ENCODE measurements around the gene SYCP2L. TPM values are rescaled to one million over a fixed set of nuclear protein-coding genes. Genes with fewer than 3 reads are reported as not detected.
"Not testable (repeated sequence)": the region's sequence is repeated elsewhere in the genome, so short reads cannot be mapped to it uniquely, and the experiment has no call there.

SYCP2L gene
- total RNA-seq, 4 donors from 2014 or later, result 0.07 to 0.82 (median 0.29) TPM; not detected in 1

GRCh38 chr6:10976571-10976970 is 89.7 kb downstream of the SYCP2L start:
- Histone ChIP-seq H3K9me3 (no peaks in the 10 kb centered on the region), H3K27me3 (no peaks in the 10 kb centered on the region), H3K4me3 (no peak overlapping the region), H3K4me1 (no peaks in the 10 kb centered on the region), H3K27ac (no peak overlapping the region), H3K36me3 (no peaks in the 10 kb centered on the region)
- in situ Hi-C loops (cut with MboI; ENCODE audit: low sequenced_read_pairs in 4 of 4), result no loop called here
- intact Hi-C loops (cut with DNase I; ENCODE audit: low total_unique reads), result no loop called here
- no peak for DNase-seq
- TF ChIP-seq POLR2A (IDR thresholded peaks at IDR 0.05) (no peak), CTCF (IDR thresholded peaks at IDR 0.05 in 4 of 5, conservative IDR thresholded peaks at IDR 0.05 in 1 of 5) (no peak)
- ATAC-seq, result no peak

- in situ Hi-C loops (cut with MboI; ENCODE audit: low sequenced_read_pairs in 4 of 4), result no loop called here
- H3K4me3 ChIP-seq, result no peak overlapping the region
- H3K27me3 ChIP-seq, result no peaks in the 10 kb centered on the region
- no peak for DNase-seq
- no peaks in the 10 kb centered on the region for H3K36me3 ChIP-seq
- no peaks in the 10 kb centered on the region for H3K4me1 ChIP-seq
- ATAC-seq, result no peak
- H3K27ac ChIP-seq, result no peak overlapping the region
- intact Hi-C loops (cut with DNase I; ENCODE audit: low total_unique reads), result no loop called here
- no peaks in the 10 kb centered on the region for H3K9me3 ChIP-seq
- TF ChIP-seq POLR2A (IDR thresholded peaks at IDR 0.05) (no peak), CTCF (IDR thresholded peaks at IDR 0.05 in 4 of 5, conservative IDR thresholded peaks at IDR 0.05 in 1 of 5) (no peak)
Observed at GRCh38 chr6:10977231-10977968, 90.5 kb downstream of the SYCP2L start.

- no peaks in the 10 kb centered on the region for H3K9me3 ChIP-seq
- H3K27me3 ChIP-seq, result no peaks in the 10 kb centered on the region
- no peak overlapping the region for H3K27ac ChIP-seq
- no peak overlapping the region for H3K4me3 ChIP-seq
- in situ Hi-C loops (cut with MboI; ENCODE audit: low sequenced_read_pairs in 4 of 4), result no loop called here
- TF ChIP-seq POLR2A (IDR thresholded peaks at IDR 0.05) (no peak), CTCF (IDR thresholded peaks at IDR 0.05 in 4 of 5, conservative IDR thresholded peaks at IDR 0.05 in 1 of 5) (no peak)
- intact Hi-C loops (cut with DNase I; ENCODE audit: low total_unique reads), result no loop called here
- H3K4me1 ChIP-seq, result no peaks in the 10 kb centered on the region
- no peaks in the 10 kb centered on the region for H3K36me3 ChIP-seq
- DNase-seq (no peak), ATAC-seq (no peak)
Observed at GRCh38 chr6:10979603-10980002, 92.8 kb downstream of the SYCP2L start.

GRCh38 chr6:10981409-10981808 is 94.6 kb downstream of the SYCP2L start:
- in situ Hi-C loops (cut with MboI; ENCODE audit: low sequenced_read_pairs in 4 of 4) (no loop called here), intact Hi-C loops (cut with DNase I; ENCODE audit: low total_unique reads) (no loop called here)
- no peaks in the 10 kb centered on the region for H3K27me3 ChIP-seq
- no peaks in the 10 kb centered on the region for H3K36me3 ChIP-seq
- no peak overlapping the region for H3K4me3 ChIP-seq
- H3K4me1 ChIP-seq, result no peaks in the 10 kb centered on the region
- DNase-seq (no peak), ATAC-seq (no peak)
- no peak overlapping the region for H3K27ac ChIP-seq
- TF ChIP-seq CTCF (IDR thresholded peaks at IDR 0.05 in 4 of 5, conservative IDR thresholded peaks at IDR 0.05 in 1 of 5) (no peak), POLR2A (IDR thresholded peaks at IDR 0.05) (no peak)
- H3K9me3 ChIP-seq, result no peaks in the 10 kb centered on the region

- DNase-seq; H3K36me3 ChIP-seq; H3K27ac ChIP-seq; in situ Hi-C loops (cut with MboI; ENCODE audit: low sequenced_read_pairs in 4 of 4); H3K9me3 ChIP-seq; ATAC-seq; H3K4me3 ChIP-seq; H3K27me3 ChIP-seq; H3K4me1 ChIP-seq; intact Hi-C loops (cut with DNase I; ENCODE audit: low total_unique reads): not testable (repeated sequence)
Observed at GRCh38 chr6:10984959-10985358, 98.1 kb downstream of the SYCP2L start.
